SU-DHL-6 (cell line): ENCODE measurements around the gene SCRN2.

Source experiments
- H2AFZ ChIP-seq: fragments of 200-600 bp; sonication (generic); 2 replicates; pipeline ENCODE4 v1.6.1; 2014; ENCODE audit warnings: low read depth, mild to moderate bottlenecking, moderate library complexity, mixed read lengths, antibody characterized with exemption, low read length; ENCODE audit not compliant: severe bottlenecking
- H3F3A ChIP-seq: fragments of 200-600 bp; shearing (Covaris generic); 2 replicates; pipeline ENCODE4 v1.6.0; 2016; ENCODE audit warnings: antibody characterized with exemption, mild to moderate bottlenecking; ENCODE audit not compliant: insufficient read depth
- H3K27ac ChIP-seq: fragments of 200-600 bp; sonication (generic); 2 replicates; pipeline ENCODE4 v1.5.1; 2016; ENCODE audit warnings: low read depth, mild to moderate bottlenecking, low read length, moderate library complexity, mixed read lengths
- H3K27me3 ChIP-seq: fragments of 200-600 bp; sonication (generic), shearing (Covaris generic); 2 replicates; pipeline ENCODE4 v1.6.0; 2014; ENCODE audit warnings: mild to moderate bottlenecking, low read length
- H3K36me3 ChIP-seq: fragments of 200-600 bp; sonication (generic); 2 replicates; pipeline ENCODE4 v1.6.1; 2014; ENCODE audit warnings: mild to moderate bottlenecking, low read length, mixed read lengths
- H3K4me2 ChIP-seq: fragments of 300-600, 200-600 bp; shearing (Covaris generic), sonication (generic); 2 replicates; pipeline ENCODE4 v1.6.0; 2014; ENCODE audit warnings: low read length, low read depth, mild to moderate bottlenecking; ENCODE audit not compliant: poor library complexity, severe bottlenecking
- H3K4me3 ChIP-seq: fragments of 200-600 bp; sonication (generic); 2 replicates; pipeline ENCODE4 v1.5.1; 2014; ENCODE audit warnings: antibody characterized with exemption, low read length, mild to moderate bottlenecking, mixed read lengths; ENCODE audit not compliant: insufficient read depth, poor library complexity, severe bottlenecking
- H3K79me2 ChIP-seq: fragments of 200-600 bp; sonication (generic); 2 replicates; pipeline ENCODE4 v1.6.1; 2014; ENCODE audit warnings: mild to moderate bottlenecking, low read length, moderate library complexity; ENCODE audit not compliant: insufficient read depth
- H3K9ac ChIP-seq: fragments of 200-600 bp; sonication (generic); 2 replicates; pipeline ENCODE4 v1.7.0; 2014; ENCODE audit warnings: mild to moderate bottlenecking, low read length
- H3K9me2 ChIP-seq: fragments of 200-600 bp; sonication (generic); replicated peaks from 2 replicates; pipeline ENCODE4 v1.6.1; 2014; ENCODE audit warnings: low read length; ENCODE audit not compliant: insufficient read depth
- H3K9me3 ChIP-seq: fragments of 200-600 bp; sonication (generic); 2 replicates; pipeline ENCODE4 v1.6.1; 2014; ENCODE audit warnings: low read length, mixed read lengths; ENCODE audit not compliant: insufficient read depth
- H4K20me1 ChIP-seq: fragments of 200-600 bp; sonication (generic); 2 replicates; pipeline ENCODE4 v1.6.1; 2014; ENCODE audit warnings: low read depth, mild to moderate bottlenecking, antibody characterized with exemption, low read length, moderate library complexity, mixed read lengths
- CTCF ChIP-seq: fragments of 200-600 bp; sonication (generic); IDR thresholded peaks from one replicate; pipeline ENCODE4 v1.5.1; 2017; ENCODE audit warnings: antibody characterized with exemption, mild to moderate bottlenecking, low read length, moderate library complexity; ENCODE audit not compliant: insufficient read depth, poor library complexity, severe bottlenecking
- EZH2phosphoT487 ChIP-seq: fragments of 200-600 bp; sonication (generic), shearing (Covaris generic); conservative IDR thresholded peaks from 2 replicates; pipeline ENCODE4 v1.6.1; 2018; ENCODE audit warnings: mild to moderate bottlenecking, antibody characterized with exemption, low read length, moderate library complexity, mixed read lengths

The SCRN2 gene

GRCh38 chr17:47853616-47854015, 12.5 kb upstream of the SCRN2 start:
- Histone ChIP-seq H2AFZ (no peak overlapping the region), H4K20me1 (no peaks in the 10 kb centered on the region), H3K4me3 (no peak overlapping the region), H3F3A (no peaks in the 10 kb centered on the region), H3K4me2 (no peak overlapping the region), H3K27ac (no peak overlapping the region), H3K9me2 (no peaks in the 10 kb centered on the region), H3K36me3 (no peaks in the 10 kb centered on the region), H3K9ac (no peak overlapping the region), H3K27me3 (no peaks in the 10 kb centered on the region), H3K9me3 (no peaks in the 10 kb centered on the region), H3K79me2 (no peaks in the 10 kb centered on the region)
- TF ChIP-seq EZH2phosphoT487 (no peak), CTCF (no peak)

- Histone ChIP-seq H2AFZ (no peak overlapping the region), H3K9ac (no peak overlapping the region), H3K4me2 (no peak overlapping the region), H3K27me3 (no peaks in the 10 kb centered on the region), H3K27ac (no peak overlapping the region), H3K4me3 (no peak overlapping the region), H3F3A (no peaks in the 10 kb centered on the region), H4K20me1 (no peaks in the 10 kb centered on the region), H3K79me2 (no peaks in the 10 kb centered on the region), H3K36me3 (no peaks in the 10 kb centered on the region), H3K9me3 (no peaks in the 10 kb centered on the region), H3K9me2 (no peaks in the 10 kb centered on the region)
- TF ChIP-seq CTCF (no peak), EZH2phosphoT487 (peak; percentile 97)
Measured at GRCh38 chr17:47852113-47852949, 11.3 kb upstream of the SCRN2 start.

- no peaks in the 10 kb centered on the region for H3K27me3 ChIP-seq
- no peak overlapping the region for H3K9ac ChIP-seq
- no peak overlapping the region for H2AFZ ChIP-seq
- H3K4me2 ChIP-seq, result no peak overlapping the region
- no peak overlapping the region for H3K4me3 ChIP-seq
- no peak for TF ChIP-seq CTCF
- no peaks in the 10 kb centered on the region for H3K36me3 ChIP-seq
- H3K9me3 ChIP-seq, result no peaks in the 10 kb centered on the region
- no peaks in the 10 kb centered on the region for H4K20me1 ChIP-seq
- H3K27ac ChIP-seq, result no peak overlapping the region
- H3F3A ChIP-seq, result no peaks in the 10 kb centered on the region
- H3K9me2 ChIP-seq, result no peaks in the 10 kb centered on the region
- no peaks in the 10 kb centered on the region for H3K79me2 ChIP-seq
Measured at GRCh38 chr17:47851764-47852112, 10.7 kb upstream of the SCRN2 start.
